GDM1 (cell line): Measurements from ENCODE around the gene NCR3LG1.

Experiments used
- DNase-seq: peaks from one replicate; lab custom pipeline; 2025; lab: John Stamatoyannopoulos, UW

NCR3LG1 gene

DNA sequence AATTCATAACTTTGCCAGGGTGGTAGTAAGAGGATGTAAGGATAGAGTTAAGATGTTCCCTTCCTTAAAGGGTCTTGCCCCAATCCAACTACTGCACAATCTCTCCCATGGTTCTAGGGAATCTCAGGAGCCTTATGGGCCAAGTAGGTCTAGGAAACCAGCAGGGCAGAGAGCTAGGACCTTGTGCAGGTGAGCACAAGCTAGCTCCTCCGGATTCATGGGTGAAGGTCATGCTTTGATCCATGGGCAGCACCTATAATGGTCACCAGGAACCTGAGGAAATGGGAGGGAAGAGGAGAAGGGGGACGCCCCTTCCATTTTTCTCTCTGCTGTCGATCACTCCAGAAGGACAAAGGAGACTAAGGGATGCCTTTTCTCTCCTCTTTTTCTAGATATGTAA lies 20.0 kb downstream of the NCR3LG1 start:
- DNase-seq = no peak

DNA sequence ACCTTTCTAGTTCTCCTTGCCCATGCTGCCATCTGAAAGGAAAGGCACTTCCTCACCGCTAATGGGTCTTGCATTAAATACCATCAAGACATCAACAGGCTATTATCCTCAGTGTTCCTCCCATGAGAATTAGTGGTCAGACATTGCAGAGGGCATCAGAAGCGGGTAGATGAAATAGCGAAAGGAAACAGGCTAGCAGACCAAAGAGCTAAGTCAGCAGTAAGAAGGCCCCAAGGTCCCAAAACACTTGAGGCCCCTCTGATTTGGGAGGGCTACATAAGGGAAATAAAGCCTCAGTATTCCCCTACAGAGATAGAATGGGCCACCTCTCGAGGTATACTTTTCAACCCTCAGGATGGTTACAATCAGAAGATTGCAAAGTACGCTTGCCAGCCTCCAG lies 23.9 kb downstream of the NCR3LG1 start:
- DNase-seq = no peak

DNA sequence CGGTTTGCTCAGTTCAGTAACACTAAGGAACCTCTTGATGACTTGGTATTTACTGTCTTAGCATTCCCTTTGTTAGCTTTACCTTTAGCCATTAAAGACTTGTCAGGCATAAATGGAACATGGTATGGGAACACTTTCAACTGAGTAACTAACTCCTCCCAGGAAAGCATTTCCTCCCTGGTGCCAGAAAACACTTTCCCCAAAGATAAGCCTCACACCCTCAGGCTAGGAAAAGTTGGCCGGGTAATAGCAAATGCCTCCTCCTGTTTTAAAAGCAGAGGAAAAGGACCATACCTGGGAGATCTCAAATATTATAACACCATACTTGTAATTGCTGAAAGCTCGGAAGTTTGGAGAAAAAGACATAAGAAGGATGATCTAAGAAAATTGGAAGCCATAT lies 24.9 kb downstream of the NCR3LG1 start:
- DNase-seq = no peak

DNA sequence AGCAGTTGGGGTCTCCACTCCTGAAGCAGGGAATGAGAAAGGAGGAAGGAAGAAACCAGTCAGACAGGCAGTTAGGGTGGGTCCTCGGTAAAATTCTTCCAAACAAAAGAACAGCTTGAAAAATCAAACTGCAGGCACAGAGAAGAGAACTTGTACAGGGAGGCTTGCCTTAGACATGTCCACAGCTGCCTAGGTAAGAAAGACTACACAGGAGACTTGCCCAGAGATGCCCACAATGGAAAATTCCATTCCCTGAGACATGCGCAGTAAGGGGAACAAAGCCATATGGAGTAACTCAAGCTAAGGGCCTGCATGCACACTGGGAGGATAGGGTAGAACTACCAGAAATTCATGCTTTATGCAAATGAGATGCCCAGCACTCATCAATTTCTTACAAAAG lies 27.1 kb downstream of the NCR3LG1 start:
- no peak for DNase-seq

DNA sequence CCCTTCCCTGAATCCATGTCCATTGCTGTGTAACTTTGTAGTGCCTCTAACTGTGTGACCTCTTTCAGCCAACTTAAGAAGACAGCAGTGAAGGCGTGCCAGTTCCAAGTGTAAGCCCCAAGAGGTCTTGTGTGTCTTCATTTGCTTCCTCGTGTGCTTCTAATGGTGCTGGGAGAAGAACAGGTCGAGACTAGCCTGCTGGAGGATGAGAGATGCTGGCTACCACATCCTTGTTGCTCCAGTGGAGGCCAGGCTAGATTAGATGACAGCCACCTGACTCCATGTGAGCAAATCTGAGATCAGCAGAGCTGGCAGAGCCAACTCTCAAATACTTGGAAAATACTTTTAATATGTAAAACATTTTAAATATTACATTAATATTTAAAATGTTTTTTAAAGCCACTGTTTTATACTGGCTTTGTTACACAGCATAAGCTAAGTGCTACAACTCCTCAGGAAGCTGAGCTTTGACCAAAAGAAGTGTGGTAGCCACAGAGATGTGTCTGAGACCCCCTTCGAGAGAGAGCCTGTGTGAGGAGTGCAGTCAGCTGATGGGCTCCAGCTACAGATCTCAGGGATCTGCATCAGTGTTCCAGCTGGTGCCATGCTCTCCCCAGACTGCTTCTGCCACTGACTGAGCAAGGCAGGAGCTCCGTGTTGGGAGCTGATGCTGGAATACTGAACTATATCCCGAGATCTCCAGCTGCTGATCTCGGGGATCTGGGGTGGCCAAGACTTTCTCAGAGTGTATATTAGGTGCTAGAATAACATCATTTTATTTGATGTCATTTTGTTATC lies 28.0 kb downstream of the NCR3LG1 start:
- no peak for DNase-seq

DNA sequence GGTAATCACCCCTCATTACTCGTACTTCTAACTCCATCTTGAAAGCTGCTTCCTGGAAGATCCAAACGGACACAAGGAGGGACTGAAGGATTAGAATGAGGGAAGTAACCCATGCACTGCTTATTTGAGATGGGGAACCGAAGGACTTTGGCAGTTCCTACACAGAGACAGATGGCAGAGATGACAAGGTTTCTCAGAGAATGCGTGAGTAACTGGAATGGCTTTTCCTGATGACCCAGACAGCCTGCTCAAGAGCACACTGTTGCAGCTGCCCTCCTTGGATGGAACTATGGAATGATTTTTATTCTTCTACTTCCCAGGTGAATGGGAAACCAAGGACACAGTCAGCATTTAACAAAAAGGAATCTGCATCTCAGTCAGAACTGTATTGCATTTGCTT lies 29.6 kb downstream of the NCR3LG1 start:
- no peak for DNase-seq

DNA sequence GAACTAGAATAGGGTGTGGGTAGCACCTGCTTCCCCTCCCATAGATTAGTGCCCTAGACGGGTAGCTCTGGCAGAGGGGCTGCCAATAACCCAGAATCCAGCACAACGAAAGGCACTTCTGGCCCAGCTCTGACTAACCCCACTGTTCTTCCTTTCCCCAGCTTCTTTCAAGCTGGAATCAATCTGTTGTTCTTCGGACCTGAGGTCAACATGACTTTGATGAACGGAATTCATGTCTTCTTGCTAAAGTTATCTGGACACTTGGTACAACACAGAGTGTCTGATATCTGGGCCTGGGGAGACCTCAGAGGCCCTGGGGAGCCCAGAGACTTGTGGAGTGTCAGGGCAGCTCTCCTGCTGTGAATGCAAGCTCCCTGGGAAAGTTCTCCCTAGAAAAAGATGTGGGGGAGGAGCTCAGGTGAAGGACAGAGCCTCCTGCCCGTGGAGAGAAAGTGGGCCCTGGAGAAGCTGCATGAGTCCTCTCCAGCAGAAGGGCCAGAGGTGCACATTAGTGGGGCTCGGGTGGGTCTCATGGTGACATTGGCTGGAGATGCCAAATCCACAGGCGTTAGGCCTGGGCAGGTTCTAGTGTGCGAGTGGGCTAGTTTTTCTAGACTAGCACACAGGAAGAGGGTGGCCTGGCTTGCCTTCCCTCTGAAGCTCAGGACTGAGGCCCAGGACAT lies 30.6 kb downstream of the NCR3LG1 start:
- DNase-seq = no peak

DNA sequence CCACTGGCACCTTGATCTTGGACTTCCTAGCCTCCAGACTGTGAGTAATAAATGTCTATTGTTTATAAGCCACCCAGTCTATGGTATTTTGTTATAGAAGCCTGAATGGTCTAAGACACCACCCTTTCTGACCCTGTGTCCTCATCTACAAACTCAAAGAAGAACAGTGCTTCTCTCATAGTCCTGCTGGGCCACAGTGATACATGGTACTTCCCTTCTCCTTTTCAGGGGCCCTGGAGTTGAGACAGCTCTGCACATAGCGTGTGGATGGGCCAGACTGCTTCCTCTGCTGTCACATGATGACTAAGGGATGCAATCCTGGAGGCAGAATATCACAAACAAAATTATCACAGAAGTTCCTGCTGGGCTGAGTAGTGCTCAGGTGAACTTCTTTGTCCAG lies 31.9 kb downstream of the NCR3LG1 start:
- no peak for DNase-seq

DNA sequence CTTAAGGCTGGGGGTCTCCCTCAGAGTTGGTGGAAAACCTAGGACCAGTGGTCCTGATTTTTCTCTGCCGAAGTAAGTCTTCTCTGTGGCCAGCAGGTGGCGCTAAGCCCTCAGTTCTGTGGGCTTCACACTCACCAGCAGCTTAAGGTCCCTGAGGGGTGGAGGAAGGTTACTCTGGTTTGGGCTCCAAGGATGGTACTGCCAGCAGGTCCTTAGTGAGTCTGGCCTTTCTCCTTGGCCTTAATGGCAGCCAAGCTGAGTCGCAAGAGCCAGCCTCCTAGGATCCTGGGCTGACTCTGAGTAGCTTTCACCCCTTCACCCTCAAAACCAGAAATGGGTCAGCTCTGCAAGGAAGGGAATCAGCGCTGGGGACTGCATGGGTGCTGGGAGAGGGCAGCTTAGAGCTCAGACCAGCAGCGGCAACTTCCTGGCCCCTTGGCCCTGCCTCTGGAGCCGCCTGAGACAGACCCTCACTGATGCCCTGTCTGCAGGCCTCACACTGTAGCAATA lies 32.5 kb downstream of the NCR3LG1 start:
- peak; percentile 73 for DNase-seq

DNA sequence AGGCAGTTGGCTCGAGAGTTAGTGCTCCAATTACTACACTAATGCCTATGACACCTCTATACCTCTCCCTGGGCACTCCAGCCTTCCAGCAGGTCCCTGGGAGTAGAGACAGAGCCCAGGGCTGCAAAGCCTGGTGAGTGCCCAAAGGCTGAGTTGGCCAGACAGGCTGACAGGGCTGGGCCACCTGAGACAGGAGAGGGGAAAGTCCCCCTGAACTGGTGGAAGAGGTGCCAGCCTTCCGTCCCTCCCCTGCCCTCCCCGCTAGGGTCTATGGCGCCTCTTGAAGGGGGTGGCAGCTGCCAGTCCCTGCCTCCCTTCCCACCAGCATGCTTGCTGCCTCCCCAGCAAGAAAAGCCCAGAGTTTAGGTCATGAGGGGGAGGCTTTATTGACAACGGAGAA lies 33.9 kb downstream of the NCR3LG1 start:
- no peak for DNase-seq

DNA sequence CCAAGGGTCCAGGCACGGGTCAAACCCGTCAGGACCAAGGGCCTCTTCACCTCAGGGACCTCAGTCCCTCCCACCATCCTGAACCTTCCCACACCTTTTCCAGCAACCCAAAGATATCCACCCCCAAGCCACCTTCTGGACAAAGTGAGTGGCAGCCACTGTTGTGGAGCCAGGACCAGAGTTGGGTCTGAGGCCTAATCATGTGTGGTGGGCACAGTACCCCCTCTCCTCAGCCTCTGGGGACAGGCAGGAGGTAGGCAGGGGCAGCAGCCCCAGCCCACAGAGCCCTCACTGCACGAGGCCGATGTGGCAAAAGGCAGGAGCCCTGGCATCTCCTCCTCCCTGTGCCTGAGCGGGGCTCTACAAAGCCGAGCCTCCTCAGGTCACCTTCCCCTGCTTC lies 34.3 kb downstream of the NCR3LG1 start:
- no peak for DNase-seq

DNA sequence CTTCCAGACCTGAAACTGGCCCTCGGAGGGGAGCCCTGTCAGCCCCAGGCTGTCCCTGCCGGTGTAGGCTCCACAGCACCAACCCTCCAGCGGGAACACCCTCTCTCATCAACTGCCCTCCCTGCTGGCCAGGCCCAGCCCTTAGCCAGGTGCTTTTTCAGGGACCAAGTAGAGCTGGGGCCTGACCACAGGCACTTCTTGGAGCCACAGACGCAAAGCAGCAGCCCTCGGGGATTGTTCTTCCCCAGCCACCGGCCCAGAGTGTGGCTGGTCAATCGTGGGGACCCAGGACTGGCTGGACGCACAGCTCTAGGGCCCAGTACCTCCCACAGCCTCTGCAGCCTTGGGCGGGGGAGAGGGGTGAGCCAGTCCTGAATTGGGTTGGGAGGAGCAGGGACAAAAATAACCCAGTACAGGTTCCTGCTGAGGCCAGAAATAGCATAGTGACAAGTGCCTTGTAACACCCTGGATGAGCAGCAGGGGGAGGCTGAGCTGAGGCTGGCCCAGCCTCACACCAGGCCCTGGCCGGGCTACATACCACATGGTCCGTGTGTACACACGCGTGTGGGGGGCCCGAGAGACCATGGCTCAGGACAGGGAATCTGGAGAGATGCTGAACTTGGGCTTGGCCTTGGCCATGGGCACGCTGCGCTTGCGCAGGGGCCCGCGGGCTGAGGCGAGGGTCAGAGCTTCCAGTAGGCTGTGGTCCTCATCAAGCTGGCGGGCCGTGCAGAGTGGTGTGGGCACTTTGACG lies 34.9 kb downstream of the NCR3LG1 start:
- peak; percentile 38 for DNase-seq

DNA sequence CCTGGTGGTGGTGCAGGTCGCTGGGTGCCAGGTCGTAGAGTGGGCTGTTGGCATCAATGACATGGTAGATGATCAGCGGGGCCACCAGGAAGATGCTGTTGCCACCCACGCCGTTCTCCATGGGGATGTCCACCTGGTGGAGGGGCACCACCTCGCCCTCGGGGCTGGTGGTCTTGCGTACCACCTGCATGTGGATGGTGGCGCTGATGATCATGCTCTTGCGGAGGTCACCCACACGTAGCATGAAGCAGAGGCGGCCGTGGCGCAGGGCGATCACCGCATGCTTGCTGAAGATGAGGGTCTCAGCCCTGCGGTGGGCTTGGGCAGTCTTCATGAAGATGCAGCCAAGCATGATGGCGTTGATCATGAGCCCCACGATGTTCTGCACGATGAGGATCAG lies 35.7 kb downstream of the NCR3LG1 start:
- DNase-seq = no peak

DNA sequence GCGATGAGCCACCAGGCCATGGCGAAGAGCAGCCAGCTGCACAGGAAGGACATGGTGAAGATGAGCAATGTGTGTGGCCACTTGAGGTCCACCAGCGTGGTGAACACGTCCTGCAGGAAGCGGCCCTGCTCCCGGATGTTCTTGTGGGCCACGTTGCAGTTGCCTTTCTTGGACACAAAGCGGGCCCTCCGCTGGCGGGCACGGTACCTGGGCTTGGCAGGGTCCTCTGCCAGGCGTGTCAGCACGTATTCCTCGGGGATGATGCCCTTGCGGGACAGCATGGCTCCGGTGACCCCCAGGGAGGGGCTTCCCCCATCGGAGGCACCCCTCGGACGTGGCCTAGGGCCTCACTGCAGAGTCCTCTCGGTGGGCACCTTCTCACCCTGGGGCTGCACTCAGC lies 36.2 kb downstream of the NCR3LG1 start:
- DNase-seq = no peak

DNA sequence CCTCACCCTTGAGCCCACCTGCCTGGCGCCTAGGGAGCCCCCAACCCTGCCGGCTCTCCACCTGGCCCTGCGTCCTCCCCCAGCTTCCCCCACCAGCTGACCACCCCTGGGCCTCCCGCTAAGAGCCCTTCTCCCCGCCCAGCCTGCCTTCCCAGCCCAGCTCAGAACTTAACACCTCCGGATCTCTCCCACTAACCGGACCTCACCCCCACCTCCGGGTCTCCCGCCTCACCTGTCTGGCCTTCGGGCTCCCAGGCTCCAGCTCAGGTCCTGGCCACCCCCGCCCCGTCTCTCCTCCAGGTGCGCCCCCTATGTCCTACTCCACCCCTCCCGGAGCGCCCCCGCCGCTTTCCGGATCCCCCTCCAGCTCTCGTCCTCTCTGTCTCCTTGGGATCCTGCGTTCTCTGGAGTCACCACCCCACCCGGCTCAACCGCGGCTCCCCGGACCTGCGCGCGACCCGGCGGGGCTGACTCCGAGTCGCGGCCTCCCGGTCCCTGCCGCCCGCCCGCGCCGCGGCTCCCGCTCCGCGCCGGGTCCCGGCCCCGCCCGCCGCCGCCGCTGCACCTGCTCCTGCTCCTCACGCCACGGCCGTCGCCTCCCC lies 37.1 kb downstream of the NCR3LG1 start, which contains the start of gene KCNJ11:
Gene KCNJ11 (minus strand): TSS at position 51 of the 602 bp plus-strand sequence. CDS start 568 bp downstream, outside the sequence.
- DNase-seq = no peak

DNA sequence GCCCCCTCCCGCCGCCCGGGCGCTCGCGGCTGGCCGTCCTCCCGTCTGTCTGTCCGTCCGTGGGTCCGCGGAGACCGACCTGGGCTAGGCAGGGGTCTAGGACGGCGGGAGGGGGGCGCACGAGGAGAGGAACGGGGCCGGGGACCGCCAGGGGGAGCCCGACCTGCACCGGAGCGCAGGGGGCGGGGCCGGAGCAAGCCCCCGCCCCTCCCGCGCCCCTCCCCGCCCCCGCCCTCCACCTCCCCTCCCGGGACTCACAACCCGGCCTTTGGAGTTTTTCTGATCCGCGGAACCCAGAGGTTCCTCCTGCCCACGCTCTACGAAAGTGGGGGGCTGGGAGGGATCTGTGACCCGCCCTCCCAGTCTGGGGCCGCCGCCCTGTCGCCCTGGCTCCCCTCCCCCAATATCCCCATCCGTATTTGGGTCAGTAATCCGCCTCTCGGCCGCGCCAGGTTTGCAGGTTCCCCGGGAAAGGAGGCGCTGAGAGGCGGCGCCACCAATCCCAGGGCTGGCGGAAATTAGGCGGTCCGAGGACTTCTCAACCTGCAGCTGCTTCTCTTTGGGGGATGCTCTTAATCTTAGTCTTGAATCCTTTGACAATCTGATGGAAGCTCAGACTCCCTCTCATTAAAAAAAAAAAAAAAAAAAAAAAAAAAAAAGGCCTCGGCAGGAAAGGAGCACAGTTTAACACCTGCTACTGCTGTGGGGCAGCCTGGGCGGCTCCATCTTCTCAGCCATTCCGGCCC lies 37.8 kb downstream of the NCR3LG1 start:
- peak; percentile 59 for DNase-seq

DNA sequence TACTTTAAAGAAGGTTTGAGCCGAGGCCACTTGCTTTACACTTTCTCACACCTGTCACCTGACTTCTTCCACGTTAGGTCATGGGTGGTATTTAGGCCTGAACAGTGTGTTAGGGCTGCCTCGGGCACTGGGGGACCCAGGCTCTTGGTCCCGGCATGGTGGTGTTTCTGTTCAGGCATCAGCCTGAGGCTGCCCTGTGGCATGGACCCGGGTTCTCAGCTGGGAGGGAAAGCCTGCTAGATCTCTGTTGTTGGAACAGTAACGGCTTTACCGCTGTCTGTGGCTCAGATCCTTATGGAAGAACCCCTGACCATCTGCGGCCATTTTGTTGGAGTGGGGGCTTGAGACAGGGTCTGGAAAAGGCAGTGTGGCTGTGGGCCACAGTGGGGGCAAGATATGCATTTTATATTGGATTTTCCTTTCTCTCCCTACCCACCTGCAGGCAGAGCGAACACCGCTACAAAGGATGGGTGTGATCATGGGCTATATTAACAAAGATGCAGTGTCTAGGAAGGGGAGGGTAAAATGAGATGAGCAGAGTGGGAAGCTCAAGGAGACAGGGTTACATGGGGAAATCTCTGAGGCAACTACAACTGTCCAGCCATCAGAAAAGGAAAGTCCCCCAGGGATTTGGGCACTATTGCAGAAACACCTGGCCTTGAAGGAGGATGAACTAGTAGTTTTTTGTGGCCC lies 38.5 kb downstream of the NCR3LG1 start:
- DNase-seq = no peak

DNA sequence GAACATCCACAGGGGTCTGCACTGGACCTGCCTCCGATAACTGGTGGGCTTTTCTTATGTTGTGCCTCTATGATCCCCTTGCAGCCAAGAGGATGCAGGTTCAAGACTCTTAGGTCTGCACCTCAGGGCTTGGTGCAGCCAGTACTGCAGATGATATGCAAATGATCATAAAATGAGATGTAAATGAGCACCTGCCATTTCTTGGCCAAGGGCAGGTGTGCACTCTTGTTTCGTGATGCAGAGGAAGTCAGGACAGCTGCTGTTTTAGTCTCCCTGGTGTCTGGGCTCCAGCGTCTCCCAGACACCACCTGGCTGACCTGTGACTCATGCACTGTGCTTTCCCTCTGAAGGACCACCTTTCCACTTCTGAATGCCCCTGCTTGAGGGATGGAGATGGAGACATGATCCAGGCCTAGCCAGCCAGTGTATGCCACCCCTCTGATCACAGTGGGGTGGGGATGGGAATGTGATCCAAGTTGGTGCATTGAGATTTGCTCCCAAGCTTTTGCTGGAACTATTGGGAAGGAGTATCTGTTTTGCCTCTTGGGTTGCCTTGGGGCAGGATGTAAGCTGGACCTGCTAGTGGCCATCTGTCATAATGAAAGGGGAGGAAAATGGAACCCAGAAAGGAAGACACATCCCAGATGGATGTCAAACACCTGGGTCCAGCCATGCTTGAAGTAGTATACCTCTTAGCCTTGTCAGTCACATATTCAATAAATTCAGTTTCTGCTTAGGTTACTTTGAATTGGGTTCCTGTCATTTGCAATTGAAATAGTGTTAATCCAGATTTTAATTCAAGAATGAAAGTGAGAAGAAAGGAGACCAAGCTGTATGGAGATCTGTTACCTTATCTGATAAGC lies 40.1 kb downstream of the NCR3LG1 start:
- DNase-seq = no peak

DNA sequence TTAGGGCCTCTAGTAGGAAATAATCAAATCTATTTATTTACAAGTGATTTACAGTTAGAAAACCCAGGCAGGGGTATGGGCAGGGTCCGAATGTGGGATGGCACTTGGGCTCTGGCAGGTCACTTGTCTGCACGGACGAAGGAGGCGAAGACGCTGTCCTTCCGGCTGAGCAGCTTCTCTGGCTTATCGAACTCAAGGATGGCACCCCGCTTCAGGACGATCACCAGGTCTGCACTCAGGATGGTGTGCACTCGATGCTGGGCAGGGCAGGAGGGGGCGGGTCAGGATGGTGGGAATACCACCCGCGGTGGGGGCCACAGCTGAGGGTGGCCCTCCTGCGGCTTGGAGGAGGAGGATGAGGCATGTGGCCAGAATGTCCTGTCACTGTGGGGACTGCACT lies 41.3 kb downstream of the NCR3LG1 start:
- no peak for DNase-seq

DNA sequence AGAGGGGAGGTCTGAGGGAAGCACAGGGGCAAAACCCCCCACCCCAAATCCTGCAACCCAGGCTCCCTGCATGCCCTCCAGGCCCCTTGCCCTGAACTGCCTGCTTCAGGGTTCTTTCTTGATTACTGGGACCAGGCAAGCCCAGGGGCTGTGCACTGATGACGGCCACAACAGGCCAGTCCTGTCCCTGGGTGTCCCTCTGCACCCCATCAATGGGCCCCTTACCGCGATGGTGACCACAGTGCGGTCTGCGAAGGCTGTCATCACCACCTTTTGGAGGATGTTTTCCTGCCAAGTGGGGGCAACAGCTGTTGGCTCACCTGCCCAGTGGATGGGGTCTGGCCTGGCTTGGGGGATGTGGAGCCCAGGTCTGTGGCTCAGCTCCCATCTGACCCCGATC lies 41.9 kb downstream of the NCR3LG1 start:
- DNase-seq = no peak
